NCI-H2227 (cell line): ENCODE results near the gene DAB2IP.

Experiments used
- DNase-seq: peaks from one replicate; lab custom pipeline; 2025; ENCODE audit not compliant: unreplicated experiment; lab: John Stamatoyannopoulos, UW

The DAB2IP gene

GRCh38 chr9:121720311-121721057 lies 69.0 kb downstream of the DAB2IP start:
- DNase-seq: no peak

GRCh38 chr9:121721058-121721350 lies 69.6 kb downstream of the DAB2IP start:
- no peak for DNase-seq

- DNase-seq: no peak
Measured at GRCh38 chr9:121721770-121722169, 70.3 kb downstream of the DAB2IP start.

- peak; percentile 18 for DNase-seq
Measured at GRCh38 chr9:121725008-121725775, 73.8 kb downstream of the DAB2IP start.

- no peak for DNase-seq
Measured at GRCh38 chr9:121727295-121728020, 76.0 kb downstream of the DAB2IP start.

- no peak for DNase-seq
Measured at GRCh38 chr9:121728916-121729315, 77.5 kb downstream of the DAB2IP start.

GRCh38 chr9:121729769-121730562 lies 78.5 kb downstream of the DAB2IP start:
- DNase-seq: no peak

GRCh38 chr9:121731090-121731489 lies 79.7 kb downstream of the DAB2IP start:
- DNase-seq: no peak

- no peak for DNase-seq
Measured at GRCh38 chr9:121731919-121732318, 80.5 kb downstream of the DAB2IP start.

- no peak for DNase-seq
Measured at GRCh38 chr9:121732389-121732788, 81.0 kb downstream of the DAB2IP start.

- DNase-seq: no peak
Measured at GRCh38 chr9:121732886-121733285, 81.5 kb downstream of the DAB2IP start.

GRCh38 chr9:121734465-121734864 lies 83.0 kb downstream of the DAB2IP start:
- DNase-seq: no peak

- no peak for DNase-seq
Measured at GRCh38 chr9:121735065-121735792, 83.8 kb downstream of the DAB2IP start.

- DNase-seq: no peak
Measured at GRCh38 chr9:121735793-121736770, 84.6 kb downstream of the DAB2IP start.

- no peak for DNase-seq
Measured at GRCh38 chr9:121736934-121737462, 85.6 kb downstream of the DAB2IP start.

- DNase-seq: no peak
Measured at GRCh38 chr9:121737481-121737931, 86.1 kb downstream of the DAB2IP start.

GRCh38 chr9:121738411-121738810 lies 87.0 kb downstream of the DAB2IP start:
- no peak for DNase-seq

- DNase-seq: no peak
Measured at GRCh38 chr9:121738968-121739367, 87.5 kb downstream of the DAB2IP start.

GRCh38 chr9:121739971-121740370 lies 88.5 kb downstream of the DAB2IP start:
- no peak for DNase-seq
